ENCODE measurements around the gene LILRA5.

DNA sequence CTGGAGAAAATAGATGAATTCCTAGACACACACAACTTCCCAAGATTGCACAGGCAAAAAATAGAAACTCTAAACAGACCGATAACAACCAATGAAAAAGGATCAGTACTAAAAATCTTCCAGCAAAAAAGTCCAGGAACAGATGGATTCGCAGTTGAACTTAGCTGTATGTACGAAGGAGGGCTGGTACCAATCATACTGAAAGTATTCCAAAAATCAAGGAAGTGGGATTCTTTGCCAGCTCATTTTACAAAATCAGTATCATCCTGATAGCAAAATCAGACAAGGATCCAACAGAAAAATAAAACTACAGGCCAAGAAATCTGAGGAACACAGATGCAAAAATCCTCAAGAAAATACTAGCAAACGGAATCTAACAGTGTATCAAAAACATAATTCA lies 25.5 kb downstream of the LILRA5 start:
- TF ChIP-seq, protein P1, sequence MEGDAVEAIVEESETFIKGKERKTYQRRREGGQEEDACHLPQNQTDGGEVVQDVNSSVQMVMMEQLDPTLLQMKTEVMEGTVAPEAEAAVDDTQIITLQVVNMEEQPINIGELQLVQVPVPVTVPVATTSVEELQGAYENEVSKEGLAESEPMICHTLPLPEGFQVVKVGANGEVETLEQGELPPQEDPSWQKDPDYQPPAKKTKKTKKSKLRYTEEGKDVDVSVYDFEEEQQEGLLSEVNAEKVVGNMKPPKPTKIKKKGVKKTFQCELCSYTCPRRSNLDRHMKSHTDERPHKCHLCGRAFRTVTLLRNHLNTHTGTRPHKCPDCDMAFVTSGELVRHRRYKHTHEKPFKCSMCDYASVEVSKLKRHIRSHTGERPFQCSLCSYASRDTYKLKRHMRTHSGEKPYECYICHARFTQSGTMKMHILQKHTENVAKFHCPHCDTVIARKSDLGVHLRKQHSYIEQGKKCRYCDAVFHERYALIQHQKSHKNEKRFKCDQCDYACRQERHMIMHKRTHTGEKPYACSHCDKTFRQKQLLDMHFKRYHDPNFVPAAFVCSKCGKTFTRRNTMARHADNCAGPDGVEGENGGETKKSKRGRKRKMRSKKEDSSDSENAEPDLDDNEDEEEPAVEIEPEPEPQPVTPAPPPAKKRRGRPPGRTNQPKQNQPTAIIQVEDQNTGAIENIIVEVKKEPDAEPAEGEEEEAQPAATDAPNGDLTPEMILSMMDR (IDR thresholded peaks at IDR 0.05), result no peak
- no peak for TF ChIP-seq POLR2AphosphoS5 (IDR thresholded peaks at IDR 0.05; ENCODE audit: insufficient read depth in 1 of 2, low read depth in 1 of 2)
- TF ChIP-seq POLR2A (IDR thresholded peaks at IDR 0.05), result no peak

Measured in vagina (tissue), 2 donors.